Measurements from ENCODE around the gene BHLHE41.

BHLHE41 gene

GRCh38 chr12:26121323-26122060 is 3.3 kb downstream of the BHLHE41 start:
- DNase-seq (ENCODE audit: low read depth, low spot score) = no peak
- TF ChIP-seq EZH2 (IDR thresholded peaks at IDR 0.05) = no peak
- no peak for TF ChIP-seq FOXP2 (optimal IDR thresholded peaks at IDR 0.05; ENCODE audit: control extremely low read depth, extremely low read length, insufficient read depth)
- TF ChIP-seq POLR2AphosphoS5 (IDR thresholded peaks at IDR 0.05; ENCODE audit: borderline replicate concordance, low read depth, low read length) = no peak
- Histone ChIP-seq H3K4me3 (peak overlapping the region; percentile 81), H3K9ac (ENCODE audit: insufficient read length) (no peak overlapping the region), H3K9me3 (ENCODE audit: low read depth, low read length) (no peaks in the 10 kb centered on the region), H3K36me3 (ENCODE audit: insufficient read depth, low read length) (no peaks in the 10 kb centered on the region), H3K27ac (no peak overlapping the region)

DNA sequence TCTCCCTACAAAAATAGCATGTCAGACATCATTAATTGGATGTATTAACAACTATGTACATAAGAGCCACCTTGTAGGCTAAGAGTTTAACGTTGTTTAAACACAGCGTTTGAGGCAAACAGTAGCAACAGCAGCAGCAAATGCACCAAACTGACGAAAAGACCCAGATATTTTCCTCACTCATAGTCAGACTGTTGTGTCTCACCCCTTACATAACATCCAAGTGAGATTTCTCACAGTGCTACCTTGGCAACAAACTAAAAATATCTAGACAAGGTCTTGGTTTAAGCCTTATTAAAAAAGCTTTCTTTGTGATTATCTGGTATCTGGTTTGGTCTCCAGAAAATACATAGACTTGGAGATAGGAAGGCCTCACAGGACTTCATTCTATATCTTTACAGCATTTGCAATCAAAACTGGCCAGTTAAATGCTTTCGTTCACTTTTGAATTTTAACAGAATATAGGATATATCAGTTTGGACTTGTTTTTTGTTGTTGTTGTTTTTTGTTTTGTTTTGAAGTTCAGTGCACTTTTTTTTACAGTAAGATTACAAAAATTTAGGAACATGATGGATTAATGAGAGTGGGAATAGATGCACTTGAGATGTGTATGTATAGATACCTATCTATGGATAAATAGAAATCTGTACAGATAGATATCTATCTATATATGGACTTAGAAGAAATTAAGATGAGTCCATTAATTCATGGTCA is 4.1 kb downstream of the BHLHE41 start:
- TF ChIP-seq EZH2 (IDR thresholded peaks at IDR 0.05) (no peak), POLR2AphosphoS5 (IDR thresholded peaks at IDR 0.05; ENCODE audit: borderline replicate concordance, low read depth, low read length) (no peak), FOXP2 (optimal IDR thresholded peaks at IDR 0.05; ENCODE audit: control extremely low read depth, extremely low read length, insufficient read depth) (no peak)
- DNase-seq (ENCODE audit: low read depth, low spot score) = no peak
- Histone ChIP-seq H3K36me3 (ENCODE audit: insufficient read depth, low read length) (no peaks in the 10 kb centered on the region), H3K9ac (ENCODE audit: insufficient read length) (no peak overlapping the region), H3K9me3 (ENCODE audit: low read depth, low read length) (no peaks in the 10 kb centered on the region), H3K27ac (no peak overlapping the region), H3K4me3 (no peak overlapping the region)

DNA sequence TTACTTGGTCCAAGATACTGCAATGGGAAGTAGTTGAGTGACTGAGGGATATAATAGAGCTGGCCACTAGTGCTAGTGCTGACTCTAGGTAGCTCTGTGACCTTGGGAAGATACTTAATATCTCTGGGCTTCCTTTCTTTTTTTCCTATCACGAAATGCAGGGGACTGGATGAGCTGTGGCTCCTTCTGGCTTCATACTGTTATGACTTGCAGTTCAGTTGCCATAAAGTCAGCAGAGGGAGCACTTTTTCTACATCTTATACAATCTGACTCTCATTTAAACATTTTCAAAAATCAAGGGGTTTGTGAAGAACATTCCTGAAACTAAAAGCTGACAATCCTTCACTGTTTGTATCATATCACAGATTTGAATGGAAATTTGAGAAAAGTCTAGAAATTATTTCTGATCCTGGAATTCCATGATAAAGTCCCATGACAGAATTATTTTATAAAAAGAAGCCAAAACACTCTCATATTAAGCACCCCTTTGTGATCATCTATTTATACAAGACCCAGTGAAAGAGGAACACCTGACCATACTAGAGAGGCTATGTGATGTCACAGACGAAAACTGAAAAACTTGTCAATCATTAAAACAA is 5.3 kb downstream of the BHLHE41 start:
- no peaks in the 10 kb centered on the region for H3K36me3 ChIP-seq (ENCODE audit: insufficient read depth, low read length)
- no peak for DNase-seq (ENCODE audit: low read depth, low spot score)
- no peaks in the 10 kb centered on the region for H3K9me3 ChIP-seq (ENCODE audit: low read depth, low read length)
- TF ChIP-seq POLR2AphosphoS5 (IDR thresholded peaks at IDR 0.05; ENCODE audit: borderline replicate concordance, low read depth, low read length) = no peak
- no peak for TF ChIP-seq FOXP2 (optimal IDR thresholded peaks at IDR 0.05; ENCODE audit: control extremely low read depth, extremely low read length, insufficient read depth)
- TF ChIP-seq EZH2 (IDR thresholded peaks at IDR 0.05) = no peak
- no peak overlapping the region for H3K4me3 ChIP-seq
- H3K27ac ChIP-seq = no peak overlapping the region
- no peak overlapping the region for H3K9ac ChIP-seq (ENCODE audit: insufficient read length)

GRCh38 chr12:26118308-26118707 is 6.5 kb downstream of the BHLHE41 start:
- Histone ChIP-seq H3K27ac (no peak overlapping the region), H3K4me3 (no peak overlapping the region), H3K9me3 (ENCODE audit: low read depth, low read length) (no peaks in the 10 kb centered on the region), H3K9ac (ENCODE audit: insufficient read length) (no peak overlapping the region), H3K36me3 (ENCODE audit: insufficient read depth, low read length) (no peaks in the 10 kb centered on the region)
- no peak for TF ChIP-seq FOXP2 (optimal IDR thresholded peaks at IDR 0.05; ENCODE audit: control extremely low read depth, extremely low read length, insufficient read depth)
- TF ChIP-seq EZH2 (IDR thresholded peaks at IDR 0.05) = no peak
- TF ChIP-seq POLR2AphosphoS5 (IDR thresholded peaks at IDR 0.05; ENCODE audit: borderline replicate concordance, low read depth, low read length) = no peak
- no peak for DNase-seq (ENCODE audit: low read depth, low spot score)

DNA sequence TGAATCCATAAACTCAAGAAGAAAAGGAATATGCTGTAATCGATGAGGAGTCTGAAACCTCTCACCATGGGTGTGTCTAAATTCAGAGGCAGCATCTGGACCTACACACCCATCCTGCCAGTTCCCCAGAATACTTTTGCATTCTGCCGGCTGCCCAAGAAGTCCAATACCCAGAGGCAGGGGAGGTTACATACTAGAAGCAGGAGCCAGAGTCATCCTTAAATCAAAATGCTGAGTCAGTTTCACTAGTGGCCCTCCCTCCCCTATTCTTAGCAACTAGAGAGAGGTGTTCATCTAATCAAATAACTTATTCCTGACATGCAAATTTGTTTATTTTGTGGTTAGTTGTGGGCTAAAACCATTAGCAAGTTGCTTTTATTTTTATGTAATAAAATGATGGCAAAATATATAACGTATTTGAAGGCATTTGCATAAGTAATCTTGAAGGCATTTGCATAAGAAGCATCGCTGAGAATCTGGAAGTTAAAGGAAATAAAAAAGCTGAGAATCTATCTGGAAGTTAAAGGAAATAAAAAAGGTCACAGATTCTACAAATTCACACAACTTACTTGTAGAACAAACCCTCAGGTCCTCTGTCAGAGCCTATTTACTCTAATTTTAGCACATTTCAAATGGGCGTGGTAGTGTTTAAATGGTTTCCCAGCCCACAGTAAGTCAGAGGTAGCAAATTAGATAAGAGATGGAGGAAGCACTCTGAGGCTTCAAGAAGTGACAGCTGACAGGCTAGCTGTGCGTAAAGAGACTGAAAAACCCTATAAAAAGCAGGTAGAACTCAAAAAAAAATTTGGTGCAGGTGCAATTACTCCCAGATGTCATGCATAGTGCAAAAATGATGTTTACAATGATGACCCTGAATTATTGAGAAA is 7.8 kb downstream of the BHLHE41 start:
- no peak for TF ChIP-seq POLR2AphosphoS5 (IDR thresholded peaks at IDR 0.05; ENCODE audit: borderline replicate concordance, low read depth, low read length)
- no peak overlapping the region for H3K4me3 ChIP-seq
- no peak overlapping the region for H3K9ac ChIP-seq (ENCODE audit: insufficient read length)
- H3K27ac ChIP-seq = no peak overlapping the region
- no peaks in the 10 kb centered on the region for H3K9me3 ChIP-seq (ENCODE audit: low read depth, low read length)
- DNase-seq (ENCODE audit: low read depth, low spot score) = no peak
- no peaks in the 10 kb centered on the region for H3K36me3 ChIP-seq (ENCODE audit: insufficient read depth, low read length)

- Histone ChIP-seq H3K9ac (ENCODE audit: insufficient read length) (no peak overlapping the region), H3K27ac (peak overlapping the region; percentile 48; the same call in 1 of the 2 replicates), H3K36me3 (ENCODE audit: insufficient read depth, low read length) (no peaks in the 10 kb centered on the region), H3K4me3 (peak overlapping the region; percentile 88), H3K9me3 (ENCODE audit: low read depth, low read length) (no peaks in the 10 kb centered on the region)
- no peak for TF ChIP-seq POLR2AphosphoS5 (IDR thresholded peaks at IDR 0.05; ENCODE audit: borderline replicate concordance, low read depth, low read length)
- DNase-seq (ENCODE audit: low read depth, low spot score) = no peak
These were observed 10.0 kb downstream of the BHLHE41 start for GRCh38 chr12:26114720-26115401.

- DNase-seq (ENCODE audit: low read depth, low spot score) = peak; percentile 58
- Histone ChIP-seq H3K9me3 (ENCODE audit: low read depth, low read length) (no peaks in the 10 kb centered on the region), H3K4me3 (peak overlapping the region; percentile 88), H3K27ac (peak overlapping the region; percentile 65), H3K9ac (ENCODE audit: insufficient read length) (peak overlapping the region; percentile 85), H3K36me3 (ENCODE audit: insufficient read depth, low read length) (no peaks in the 10 kb centered on the region)
- TF ChIP-seq EZH2 (IDR thresholded peaks at IDR 0.05) = no peak
- peak; percentile 38; the same call in 1 of the 2 replicates for TF ChIP-seq POLR2AphosphoS5 (IDR thresholded peaks at IDR 0.05; ENCODE audit: borderline replicate concordance, low read depth, low read length)
- no peak for TF ChIP-seq FOXP2 (optimal IDR thresholded peaks at IDR 0.05; ENCODE audit: control extremely low read depth, extremely low read length, insufficient read depth)
These were observed 10.8 kb downstream of the BHLHE41 start for GRCh38 chr12:26113853-26114719.
